ENCODE measurements around the gene ZNF280B. TPM values are rescaled to one million over a fixed set of nuclear protein-coding genes. Genes with fewer than 3 reads are reported as not detected.

ZNF280B gene
- polyA plus RNA-seq, 1 of the 3 experiments (the other 2 are of a cell fraction) = 0.82 TPM

GRCh38 chr22:22464541-22465054 lies 43.9 kb downstream of the ZNF280B start:
- TF ChIP-seq NFIC (IDR thresholded peaks at IDR 0.05; ENCODE audit: borderline replicate concordance) (no peak), RXRA (IDR thresholded peaks at IDR 0.05; ENCODE audit: borderline replicate concordance, low read depth) (no peak), MXI1 (IDR thresholded peaks at IDR 0.05; ENCODE audit: low read depth, low read length) (no peak), ELF1 (IDR thresholded peaks at IDR 0.05) (no peak), USF1 (IDR thresholded peaks at IDR 0.05; ENCODE audit: borderline replicate concordance, low read depth) (no peak), GATA2 (CRISPR knock-in tag; IDR thresholded peaks at IDR 0.05) (no peak), ZBTB33 (IDR thresholded peaks at IDR 0.05; ENCODE audit: borderline replicate concordance, low read depth) (no peak), SMC3 (IDR thresholded peaks at IDR 0.05; ENCODE audit: low read depth, low read length) (no peak), TCF12 (IDR thresholded peaks at IDR 0.05) (no peak)
- H3K9me3 ChIP-seq = no peaks in the 10 kb centered on the region
- H4K20me1 ChIP-seq (ENCODE audit: insufficient read depth) = no peaks in the 10 kb centered on the region
- H3K4me1 ChIP-seq (ENCODE audit: control insufficient read depth in 1 of 2, insufficient read depth in 2 of 2, low read depth in 1 of 2, low read length in 1 of 2) = peaks cover 0 to 2% of the 10 kb centered on the region in 2 experiments; a peak in 1 of 4 replicates
- no peak overlapping the region for H3K9ac ChIP-seq
- H3K36me3 ChIP-seq (replicated peaks in 1 of 2; ENCODE audit: control insufficient read depth in 1 of 2, insufficient read depth in 2 of 2, low read length in 1 of 2) = no peaks in the 10 kb centered on the region
- peak overlapping the region; percentile 4; the same call in 1 of the 2 replicates for H3K4me2 ChIP-seq
- no peak overlapping the region for H3K27ac ChIP-seq (ENCODE audit: low read depth in 2 of 2, low read length in 1 of 2)
- no peaks in the 10 kb centered on the region for H3K9me2 ChIP-seq
- H3K4me3 ChIP-seq (ENCODE audit: low read depth in 2 of 2, low read length in 1 of 2) = 0 out of 4 replicates have a peak overlapping the region, but pooled peaks of 1 of the 2 experiments have one; percentile 20
- POLR2A ChIA-PET = no interaction called here
- no peaks in the 10 kb centered on the region for H3F3A ChIP-seq (replicated peaks; ENCODE audit: insufficient read depth)
- peaks cover 6% of the 10 kb centered on the region; the same call in 1 of the 2 replicates for H3K27me3 ChIP-seq (ENCODE audit: insufficient read depth)
- DNase-seq = no peak
- H2AFZ ChIP-seq (ENCODE audit: low read depth) = no peak overlapping the region
- 37% methylated on average over 11 of the region's 11 CpGs for WGBS (ENCODE audit: low lambda C conversion rate)
- CTCF ChIA-PET = interaction anchor here (0.6 to 5.2 kb wide), 67 partner anchors 9 to 667 kb away, joined by 3 to 43 read pairs (median 5); partner anchors contain the start of genes PRAME and ZNF280B
- no peaks in the 10 kb centered on the region for H3K79me2 ChIP-seq (ENCODE audit: insufficient read depth)

GRCh38 chr22:22463855-22464540 lies 44.5 kb downstream of the ZNF280B start:
- DNase-seq = peak; percentile 67
- Histone ChIP-seq H3F3A (replicated peaks; ENCODE audit: insufficient read depth) (no peaks in the 10 kb centered on the region), H3K4me3 (ENCODE audit: low read depth in 2 of 2, low read length in 1 of 2) (peak overlapping the region in 1 of 2 experiments; percentile 20; a peak in 1 of 4 replicates), H4K20me1 (ENCODE audit: insufficient read depth) (no peaks in the 10 kb centered on the region), H3K4me1 (ENCODE audit: control insufficient read depth in 1 of 2, insufficient read depth in 2 of 2, low read depth in 1 of 2, low read length in 1 of 2) (peaks cover 0 to 2% of the 10 kb centered on the region in 2 experiments; a peak in 1 of 4 replicates), H3K27ac (ENCODE audit: low read depth in 2 of 2, low read length in 1 of 2) (no peak overlapping the region), H3K9me3 (no peaks in the 10 kb centered on the region), H3K4me2 (peak overlapping the region; percentile 4; the same call in 1 of the 2 replicates), H3K9ac (no peak overlapping the region), H3K9me2 (no peaks in the 10 kb centered on the region), H2AFZ (ENCODE audit: low read depth) (no peak overlapping the region), H3K36me3 (replicated peaks in 1 of 2; ENCODE audit: control insufficient read depth in 1 of 2, insufficient read depth in 2 of 2, low read length in 1 of 2) (no peaks in the 10 kb centered on the region), H3K27me3 (ENCODE audit: insufficient read depth) (peaks cover 6% of the 10 kb centered on the region; the same call in 1 of the 2 replicates), H3K79me2 (ENCODE audit: insufficient read depth) (no peaks in the 10 kb centered on the region)
- CTCF ChIA-PET = interaction anchor here (0.6 to 5.2 kb wide), 77 partner anchors 8 to 668 kb away, joined by 3 to 43 read pairs (median 5); partner anchors contain the start of genes PRAME and ZNF280B
- 13% methylated on average over 18 of the region's 18 CpGs for WGBS (ENCODE audit: low lambda C conversion rate)
- POLR2A ChIA-PET = no interaction called here
- TF ChIP-seq CHD2 (IDR thresholded peaks at IDR 0.05; ENCODE audit: low read length, partially characterized antibody) (no peak), YY1 (IDR thresholded peaks at IDR 0.05; ENCODE audit: low read depth) (no peak), RFX5 (IDR thresholded peaks at IDR 0.05; ENCODE audit: low read length) (no peak), NFIC (IDR thresholded peaks at IDR 0.05; ENCODE audit: borderline replicate concordance) (no peak), JUND (IDR thresholded peaks at IDR 0.05) (no peak), CTCF (IDR thresholded peaks at IDR 0.05) (peak; percentile 84), SIN3A (IDR thresholded peaks at IDR 0.05; ENCODE audit: borderline replicate concordance, low read depth, low read length) (no peak), FOSL2 (IDR thresholded peaks at IDR 0.05; ENCODE audit: borderline replicate concordance, low read depth) (no peak), TEAD4 (IDR thresholded peaks at IDR 0.05; ENCODE audit: borderline replicate concordance, insufficient read depth) (no peak), ELF1 (IDR thresholded peaks at IDR 0.05) (no peak), PBX3 (IDR thresholded peaks at IDR 0.05) (no peak), TAF1 (IDR thresholded peaks at IDR 0.05; ENCODE audit: borderline replicate concordance, low read depth, low read length) (no peak), RAD21 (IDR thresholded peaks at IDR 0.05; ENCODE audit: low read length) (peak; percentile 93), FOXJ3 (CRISPR knock-in tag; IDR thresholded peaks at IDR 0.05) (no peak), TCF12 (IDR thresholded peaks at IDR 0.05) (no peak)

All from SK-N-SH (cell line).